Upper lobe of left lung (tissue), 4 donors: ENCODE data around the gene PTPRM.

Source experiments
- EP300 ChIP-seq, 4 donors: sonication (generic); formaldehyde crosslinking; IDR thresholded peaks; one replicate each; pipeline ENCODE4 v1.5.1; 2017; ENCODE audit warnings: antibody characterized with exemption in 4 of 4, control low read depth in 2 of 4
- POLR2A ChIP-seq, 4 donors: fragments of 450-650 bp; IDR thresholded peaks; one replicate each; pipeline ENCODE4 v1.5.1; 2016 to 2017; ENCODE audit warnings: antibody characterized with exemption in 4 of 4, mild to moderate bottlenecking in 2 of 4
- TF ChIP-seq, protein P1 (sequence below), 6 experiments: fragments of 450-650 bp in 4 of 6; fragments of 200-600 bp in 2 of 6; sonication (generic) in 2 of 6; IDR thresholded peaks; one replicate each; pipeline ENCODE4 v1.5.1; 2016 to 2019; ENCODE audit warnings: antibody characterized with exemption in 6 of 6

DNA sequence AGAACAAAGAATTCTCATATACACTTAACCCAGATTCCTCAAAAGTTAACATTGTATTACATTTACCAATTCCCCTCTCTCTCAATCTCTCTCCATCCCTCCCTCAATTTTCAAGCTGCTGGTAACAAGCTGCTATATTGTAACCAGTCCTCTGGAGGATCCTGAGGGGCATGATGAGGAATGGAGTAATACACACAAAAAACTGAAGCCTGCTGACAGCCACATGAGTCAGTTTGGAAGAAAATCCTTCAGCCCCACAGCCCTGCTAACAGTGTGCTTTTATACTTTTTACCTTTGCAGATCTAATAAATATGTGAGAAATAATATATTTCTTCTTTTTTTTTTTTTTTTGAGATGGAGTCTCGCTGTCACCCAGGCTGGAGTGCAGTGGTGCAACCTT lies 876.4 kb downstream of the PTPRM start:
- TF ChIP-seq, protein P1, sequence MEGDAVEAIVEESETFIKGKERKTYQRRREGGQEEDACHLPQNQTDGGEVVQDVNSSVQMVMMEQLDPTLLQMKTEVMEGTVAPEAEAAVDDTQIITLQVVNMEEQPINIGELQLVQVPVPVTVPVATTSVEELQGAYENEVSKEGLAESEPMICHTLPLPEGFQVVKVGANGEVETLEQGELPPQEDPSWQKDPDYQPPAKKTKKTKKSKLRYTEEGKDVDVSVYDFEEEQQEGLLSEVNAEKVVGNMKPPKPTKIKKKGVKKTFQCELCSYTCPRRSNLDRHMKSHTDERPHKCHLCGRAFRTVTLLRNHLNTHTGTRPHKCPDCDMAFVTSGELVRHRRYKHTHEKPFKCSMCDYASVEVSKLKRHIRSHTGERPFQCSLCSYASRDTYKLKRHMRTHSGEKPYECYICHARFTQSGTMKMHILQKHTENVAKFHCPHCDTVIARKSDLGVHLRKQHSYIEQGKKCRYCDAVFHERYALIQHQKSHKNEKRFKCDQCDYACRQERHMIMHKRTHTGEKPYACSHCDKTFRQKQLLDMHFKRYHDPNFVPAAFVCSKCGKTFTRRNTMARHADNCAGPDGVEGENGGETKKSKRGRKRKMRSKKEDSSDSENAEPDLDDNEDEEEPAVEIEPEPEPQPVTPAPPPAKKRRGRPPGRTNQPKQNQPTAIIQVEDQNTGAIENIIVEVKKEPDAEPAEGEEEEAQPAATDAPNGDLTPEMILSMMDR (IDR thresholded peaks at IDR 0.05) = no peak
- TF ChIP-seq EP300 (IDR thresholded peaks at IDR 0.05) = no peak
- no peak for TF ChIP-seq POLR2A (IDR thresholded peaks at IDR 0.05)
